ENCODE results near the gene NAE1. TPM values are rescaled to one million over a fixed set of nuclear protein-coding genes. Genes with fewer than 3 reads are reported as not detected.

The NAE1 gene
- total RNA-seq, 2 experiments from 2014 or later, result 85.0 to 106 TPM

- H3K27ac ChIP-seq (ENCODE audit: low read depth, low read length, poor library complexity, severe bottlenecking), result no peak overlapping the region
- POLR2A ChIA-PET, result interaction anchor here (0.6 kb wide), 1 partner anchor 13 kb away, joined by 4 read pairs; no protein-coding TSS in a partner anchor
- no peaks in the 10 kb centered on the region for H4K20me1 ChIP-seq (ENCODE audit: insufficient read depth, low read length)
- intact Hi-C loops (cut with micrococcal nuclease; ENCODE audit: unreplicated experiment), result no loop called here
- peaks cover 3% of the 10 kb centered on the region for H3K4me1 ChIP-seq (ENCODE audit: insufficient read depth, low read length, poor library complexity, severe bottlenecking)
- DNase-seq (ENCODE audit: low spot score), result no peak
- H3K4me3 ChIP-seq (ENCODE audit: low read depth, low read length, poor library complexity, severe bottlenecking), result no peak overlapping the region
- H2AFZ ChIP-seq (ENCODE audit: low read length), result no peak overlapping the region
- CTCF ChIA-PET (ENCODE audit: unreplicated experiment), result no interaction called here
- no peaks in the 10 kb centered on the region for H3K9me2 ChIP-seq (ENCODE audit: insufficient read depth, low read length)
- no TSS peak for BruUV-seq (replicated peaks)
- no peaks in the 10 kb centered on the region for H3K79me2 ChIP-seq (ENCODE audit: insufficient read depth, low read depth, low read length)
- no peaks in the 10 kb centered on the region for H3K9me3 ChIP-seq (ENCODE audit: low read length)
- TF ChIP-seq CTCF (conservative IDR thresholded peaks at IDR 0.05; ENCODE audit: low read length) (no peak), EZH2phosphoT487 (IDR thresholded peaks at IDR 0.05; ENCODE audit: borderline replicate concordance, low read depth, low read length) (no peak)
- H3K36me3 ChIP-seq (ENCODE audit: insufficient read depth, low read length), result no peaks in the 10 kb centered on the region
- H3K4me2 ChIP-seq (ENCODE audit: low read length), result no peak overlapping the region
These were observed 16.1 kb upstream of the NAE1 start for GRCh38 chr16:66846831-66847230.

- Histone ChIP-seq H3K4me1 (ENCODE audit: insufficient read depth, low read length, poor library complexity, severe bottlenecking) (peaks cover 5% of the 10 kb centered on the region), H3K79me2 (ENCODE audit: insufficient read depth, low read depth, low read length) (no peaks in the 10 kb centered on the region), H4K20me1 (ENCODE audit: insufficient read depth, low read length) (no peaks in the 10 kb centered on the region), H3K36me3 (ENCODE audit: insufficient read depth, low read length) (no peaks in the 10 kb centered on the region), H3K27ac (ENCODE audit: low read depth, low read length, poor library complexity, severe bottlenecking) (no peak overlapping the region), H3K9me2 (ENCODE audit: insufficient read depth, low read length) (no peaks in the 10 kb centered on the region), H3K4me3 (ENCODE audit: low read depth, low read length, poor library complexity, severe bottlenecking) (no peak overlapping the region), H3K4me2 (ENCODE audit: low read length) (no peak overlapping the region), H3K9me3 (ENCODE audit: low read length) (no peaks in the 10 kb centered on the region), H2AFZ (ENCODE audit: low read length) (no peak overlapping the region)
- DNase-seq (ENCODE audit: low spot score), result no peak
- POLR2A ChIA-PET, result interaction anchor here (0.6 to 0.7 kb wide), 2 partner anchors 12 to 18 kb away, joined by 3 to 4 read pairs; no protein-coding TSS in a partner anchor
- intact Hi-C loops (cut with micrococcal nuclease; ENCODE audit: unreplicated experiment), result no loop called here
- no TSS peak for BruUV-seq (replicated peaks)
- TF ChIP-seq CTCF (conservative IDR thresholded peaks at IDR 0.05; ENCODE audit: low read length) (no peak), EZH2phosphoT487 (IDR thresholded peaks at IDR 0.05; ENCODE audit: borderline replicate concordance, low read depth, low read length) (no peak)
- CTCF ChIA-PET (ENCODE audit: unreplicated experiment), result no interaction called here
These were observed 15.5 kb upstream of the NAE1 start for GRCh38 chr16:66846266-66846665.

DNA sequence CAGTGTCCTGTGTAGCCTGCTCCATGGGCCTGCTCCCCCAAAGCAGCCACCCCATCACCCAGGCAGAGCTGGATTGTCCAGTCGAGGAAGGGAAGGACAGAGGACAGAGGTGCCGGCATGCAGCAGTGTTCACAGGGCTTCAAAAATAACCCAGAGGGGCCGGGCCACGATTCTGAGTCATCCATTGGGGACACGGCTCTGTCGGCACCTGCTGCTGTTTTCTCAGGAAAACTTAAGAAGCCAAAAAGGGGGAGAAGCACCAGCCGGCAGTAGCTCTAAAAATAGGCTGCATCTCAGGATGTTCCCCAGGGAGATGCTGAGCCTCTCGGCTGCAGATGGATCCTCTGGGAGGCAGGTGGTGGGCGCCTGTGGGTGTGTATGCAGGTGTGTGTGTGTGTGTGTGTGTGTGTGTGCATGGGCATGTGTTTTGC lies 15.0 kb upstream of the NAE1 start:
- DNase-seq (ENCODE audit: low spot score), result no peak
- H3K9me2 ChIP-seq (ENCODE audit: insufficient read depth, low read length), result no peaks in the 10 kb centered on the region
- intact Hi-C loops (cut with micrococcal nuclease; ENCODE audit: unreplicated experiment), result no loop called here
- no peaks in the 10 kb centered on the region for H3K79me2 ChIP-seq (ENCODE audit: insufficient read depth, low read depth, low read length)
- TF ChIP-seq EZH2phosphoT487 (IDR thresholded peaks at IDR 0.05; ENCODE audit: borderline replicate concordance, low read depth, low read length) (no peak), CTCF (conservative IDR thresholded peaks at IDR 0.05; ENCODE audit: low read length) (no peak)
- no peak overlapping the region for H3K27ac ChIP-seq (ENCODE audit: low read depth, low read length, poor library complexity, severe bottlenecking)
- H2AFZ ChIP-seq (ENCODE audit: low read length), result no peak overlapping the region
- peaks cover 8% of the 10 kb centered on the region for H3K4me1 ChIP-seq (ENCODE audit: insufficient read depth, low read length, poor library complexity, severe bottlenecking)
- H3K36me3 ChIP-seq (ENCODE audit: insufficient read depth, low read length), result no peaks in the 10 kb centered on the region
- no peak overlapping the region for H3K4me3 ChIP-seq (ENCODE audit: low read depth, low read length, poor library complexity, severe bottlenecking)
- ChIA-PET POLR2A (interaction anchor here (0.7 kb wide), 1 partner anchor 17 kb away, joined by 3 read pairs; no protein-coding TSS in a partner anchor), CTCF (ENCODE audit: unreplicated experiment) (interaction anchor here (1.1 kb wide), 1 partner anchor 22 kb away, joined by 5 read pairs; no protein-coding TSS in a partner anchor)
- H4K20me1 ChIP-seq (ENCODE audit: insufficient read depth, low read length), result no peaks in the 10 kb centered on the region
- H3K4me2 ChIP-seq (ENCODE audit: low read length), result no peak overlapping the region
- H3K9me3 ChIP-seq (ENCODE audit: low read length), result no peaks in the 10 kb centered on the region
- BruUV-seq (replicated peaks), result no TSS peak
